ENCODE data around the gene CELSR1.

DNA sequence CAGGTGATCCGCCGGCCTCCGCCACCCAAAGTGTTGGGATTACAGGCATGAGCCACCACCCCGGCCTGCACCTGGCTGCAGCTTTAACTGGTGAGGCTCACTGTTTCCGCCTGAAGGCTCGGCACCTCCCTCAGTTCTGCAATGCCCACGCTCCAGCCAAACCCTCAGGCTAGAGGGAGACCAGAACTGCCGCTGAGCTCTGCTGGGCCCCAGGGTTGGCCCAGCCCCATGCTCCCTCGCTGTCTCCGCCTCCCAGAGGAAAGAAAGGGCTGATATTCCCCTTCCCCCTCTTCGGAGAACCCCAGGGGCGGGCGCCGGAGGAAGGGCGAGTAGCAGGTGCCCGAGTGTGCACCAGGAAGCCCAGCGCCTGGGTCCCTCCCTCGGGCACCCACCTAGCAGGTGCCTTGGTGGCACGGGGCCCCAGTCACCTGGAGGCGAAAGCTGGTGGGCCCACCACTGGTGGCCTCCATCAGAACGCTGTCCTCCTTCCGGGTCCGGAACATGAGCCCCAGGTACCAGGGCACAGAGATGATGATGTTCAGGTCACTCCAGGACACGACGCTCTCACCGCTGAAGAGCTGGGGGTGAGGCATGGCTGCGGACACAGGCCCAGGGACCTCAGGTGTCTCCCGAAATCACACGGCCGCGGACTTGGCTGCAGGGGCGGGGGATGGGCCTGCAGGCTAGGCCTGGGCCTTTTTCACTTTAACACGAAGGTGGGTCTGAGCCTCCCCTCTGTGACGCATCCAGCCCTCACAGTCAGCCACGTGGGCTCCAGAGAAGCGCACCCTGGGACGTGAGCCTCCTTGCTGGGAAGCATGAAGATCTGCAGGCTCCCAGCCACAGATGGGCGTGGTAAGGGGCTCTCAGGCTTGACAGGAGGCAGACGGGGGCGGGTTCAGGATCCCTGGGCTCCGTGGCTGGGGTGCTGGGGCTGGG, 128.6 kb downstream of the CELSR1 start:
- TF ChIP-seq POLR2A (IDR thresholded peaks at IDR 0.05) (no peak), EP300 (IDR thresholded peaks at IDR 0.05) (no peak), POLR2AphosphoS5 (IDR thresholded peaks at IDR 0.05) (no peak)
- TF ChIP-seq, protein P1, sequence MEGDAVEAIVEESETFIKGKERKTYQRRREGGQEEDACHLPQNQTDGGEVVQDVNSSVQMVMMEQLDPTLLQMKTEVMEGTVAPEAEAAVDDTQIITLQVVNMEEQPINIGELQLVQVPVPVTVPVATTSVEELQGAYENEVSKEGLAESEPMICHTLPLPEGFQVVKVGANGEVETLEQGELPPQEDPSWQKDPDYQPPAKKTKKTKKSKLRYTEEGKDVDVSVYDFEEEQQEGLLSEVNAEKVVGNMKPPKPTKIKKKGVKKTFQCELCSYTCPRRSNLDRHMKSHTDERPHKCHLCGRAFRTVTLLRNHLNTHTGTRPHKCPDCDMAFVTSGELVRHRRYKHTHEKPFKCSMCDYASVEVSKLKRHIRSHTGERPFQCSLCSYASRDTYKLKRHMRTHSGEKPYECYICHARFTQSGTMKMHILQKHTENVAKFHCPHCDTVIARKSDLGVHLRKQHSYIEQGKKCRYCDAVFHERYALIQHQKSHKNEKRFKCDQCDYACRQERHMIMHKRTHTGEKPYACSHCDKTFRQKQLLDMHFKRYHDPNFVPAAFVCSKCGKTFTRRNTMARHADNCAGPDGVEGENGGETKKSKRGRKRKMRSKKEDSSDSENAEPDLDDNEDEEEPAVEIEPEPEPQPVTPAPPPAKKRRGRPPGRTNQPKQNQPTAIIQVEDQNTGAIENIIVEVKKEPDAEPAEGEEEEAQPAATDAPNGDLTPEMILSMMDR (IDR thresholded peaks at IDR 0.05) = no peak

Data from sigmoid colon (tissue), 4 donors.